A172 (cell line): ENCODE data around the gene FBXW5. TPM values are rescaled to one million over a fixed set of nuclear protein-coding genes. Genes with fewer than 3 reads are reported as not detected.

Experiments
- DNase-seq: peaks from one replicate; pipeline ENCODE4 v3.0.0-alpha.2; 2015; ENCODE audit warnings: low spot score
- total RNA-seq: library from RNA; depleted of rRNA; stranded (reverse); fragments of >200 nt; shearing (Covaris generic); gene quantifications from 2 replicates; pipeline ENCODE4 v1.2.3, GENCODE V29; 2014; rRNA removed

FBXW5 gene
- total RNA-seq: 379 and 400 TPM in 2 replicates

DNA sequence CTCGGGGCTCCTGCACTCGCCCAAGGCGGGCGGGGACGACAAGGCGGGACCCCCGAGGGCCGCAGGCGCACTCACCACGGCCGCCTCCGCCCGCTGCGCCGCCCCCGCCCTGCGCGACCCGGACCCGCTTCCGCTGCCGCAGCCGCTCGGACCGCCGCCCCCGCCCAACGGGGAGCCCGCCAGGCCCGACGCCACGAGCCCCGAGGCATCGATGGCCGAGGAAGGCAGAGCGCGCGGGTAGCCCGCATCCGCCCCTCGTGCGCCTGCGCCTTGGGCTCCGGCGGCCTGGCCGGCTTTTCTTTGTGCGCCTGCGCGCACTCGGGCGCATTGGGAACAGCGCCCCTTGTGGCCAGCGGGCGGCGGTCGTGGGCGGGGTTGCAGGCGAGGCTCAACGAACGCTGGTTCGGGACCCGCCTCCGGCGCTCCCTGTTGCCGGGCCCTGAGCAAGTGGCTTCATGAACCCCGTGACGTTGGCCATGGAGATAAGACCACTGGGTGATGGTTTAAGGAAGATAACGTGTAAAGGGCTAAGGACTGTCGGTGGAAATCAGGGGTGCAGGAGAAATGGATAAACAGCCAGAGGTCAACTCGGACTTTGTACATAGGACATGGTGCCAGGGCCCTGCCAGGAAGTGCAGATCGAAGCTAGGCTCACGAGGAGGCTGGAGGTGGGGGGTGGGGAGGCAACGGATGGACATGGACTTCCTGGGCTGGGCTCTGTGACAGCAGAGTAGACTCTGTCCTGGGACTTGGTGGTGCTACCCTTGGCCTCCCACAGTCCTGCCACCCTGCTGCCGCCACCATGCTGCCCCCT, at the start of gene FBXW5, which contains the start of gene C8G:
TSS of gene FBXW5 (minus strand) at position 220 of the 814 bp plus-strand sequence. CDS start 655 bp downstream, outside the sequence.
TSS of gene C8G (plus strand) at position 725 of the 814 bp plus-strand sequence. CDS start at position 803, 78 bp downstream.
- peak; percentile 90 for DNase-seq

DNA sequence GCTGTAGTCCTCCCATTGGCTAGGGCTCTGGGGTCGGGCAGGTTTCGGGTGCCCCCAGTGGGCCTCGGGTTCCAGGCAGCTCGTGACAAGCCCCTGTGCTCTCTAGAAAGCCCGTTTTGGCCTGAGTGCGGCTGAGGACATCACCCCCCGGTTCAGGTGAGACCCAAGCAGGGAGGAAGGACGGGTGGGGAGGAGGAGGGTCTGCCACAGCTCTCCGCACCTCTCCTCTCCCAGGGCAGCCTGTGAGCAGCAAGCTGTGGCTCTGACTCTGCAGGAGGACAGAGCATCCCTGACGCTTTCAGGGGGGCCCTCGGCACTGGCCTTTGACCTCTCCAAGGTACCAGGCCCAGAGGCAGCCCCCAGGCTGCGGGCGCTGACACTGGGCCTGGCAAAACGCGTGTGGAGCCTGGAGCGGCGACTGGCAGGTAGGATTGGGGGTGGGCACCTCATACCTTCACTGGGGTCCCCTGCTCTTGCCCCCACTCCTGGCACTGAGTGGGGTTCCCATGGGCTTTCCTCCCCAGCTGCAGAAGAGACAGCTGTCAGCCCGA, 48.4 kb upstream of the FBXW5 start:
- no peak for DNase-seq

DNA sequence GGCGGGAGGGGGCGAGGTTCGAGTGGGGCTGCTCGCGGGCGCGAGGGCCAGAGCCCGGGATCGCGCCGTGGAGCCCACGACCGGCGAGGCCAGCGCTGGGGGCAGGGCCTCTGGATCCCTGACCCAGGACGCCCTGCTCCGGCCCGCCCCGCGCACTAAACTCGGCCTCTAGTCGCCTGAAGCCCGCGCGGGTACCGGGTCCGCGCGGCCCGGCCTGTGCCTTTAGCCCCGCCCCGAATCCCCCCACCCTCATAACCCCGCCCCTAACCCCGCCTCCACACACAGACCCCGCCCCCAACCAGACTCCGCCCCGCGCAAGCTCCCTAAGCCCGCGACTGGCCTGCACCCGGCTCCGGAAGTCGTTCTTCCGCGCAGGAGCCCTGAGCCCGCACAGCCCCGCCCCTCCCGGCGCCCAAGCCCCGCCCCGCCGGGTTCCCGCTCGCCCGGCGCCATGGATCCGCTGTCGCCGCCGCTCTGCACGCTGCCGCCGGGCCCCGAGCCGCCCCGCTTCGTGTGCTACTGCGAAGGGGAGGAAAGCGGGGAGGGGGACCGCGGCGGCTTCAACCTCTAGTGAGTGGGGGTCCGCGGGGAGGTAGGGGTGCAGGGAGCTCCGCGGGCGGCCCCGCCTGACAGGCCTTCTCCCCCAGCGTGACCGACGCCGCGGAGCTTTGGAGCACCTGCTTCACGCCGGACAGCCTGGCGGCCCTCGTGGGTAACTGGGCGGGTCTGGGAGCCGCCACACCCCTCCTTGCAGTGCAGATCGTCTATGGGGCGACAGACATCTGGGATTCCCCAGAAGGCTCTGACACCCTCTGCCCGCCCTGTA, 47.7 kb upstream of the FBXW5 start, which contains the start of gene PAXX:
TSS of gene PAXX (plus strand) at position 430 of the 826 bp plus-strand sequence. CDS start at position 452, 22 bp downstream.
- DNase-seq: peak; percentile 90

DNA sequence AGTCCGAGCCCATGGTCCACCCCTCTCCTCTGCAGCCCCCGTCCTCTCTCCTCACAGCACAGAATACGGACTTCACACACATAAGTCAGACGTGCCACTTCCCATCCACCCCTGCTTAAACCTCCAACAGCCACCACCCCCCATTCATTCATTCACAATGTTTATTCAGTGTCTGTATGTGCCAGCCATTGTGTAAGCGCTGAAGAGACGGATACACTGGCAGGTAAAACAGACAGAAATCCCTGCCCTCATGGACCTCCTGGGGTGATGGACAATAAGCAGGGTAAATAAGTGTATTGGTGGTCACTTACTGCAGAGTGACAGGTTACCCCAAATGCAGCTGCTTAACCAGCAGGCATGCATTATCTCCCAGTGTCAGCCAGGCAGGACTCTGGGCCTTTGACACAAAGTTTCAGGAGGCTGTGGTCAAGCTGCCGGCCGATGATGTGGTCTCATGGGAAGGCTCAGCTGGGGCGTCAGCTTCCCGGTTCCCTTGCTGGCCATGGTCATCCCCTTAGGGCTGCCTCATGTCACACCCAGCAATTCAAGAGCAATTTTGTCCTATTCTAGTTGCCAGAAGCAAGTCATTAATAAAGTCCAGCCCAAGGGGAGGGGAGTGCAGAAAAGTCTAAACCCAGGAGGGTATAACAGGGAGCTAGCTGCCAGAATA, 45.8 kb upstream of the FBXW5 start:
- DNase-seq: no peak

DNA sequence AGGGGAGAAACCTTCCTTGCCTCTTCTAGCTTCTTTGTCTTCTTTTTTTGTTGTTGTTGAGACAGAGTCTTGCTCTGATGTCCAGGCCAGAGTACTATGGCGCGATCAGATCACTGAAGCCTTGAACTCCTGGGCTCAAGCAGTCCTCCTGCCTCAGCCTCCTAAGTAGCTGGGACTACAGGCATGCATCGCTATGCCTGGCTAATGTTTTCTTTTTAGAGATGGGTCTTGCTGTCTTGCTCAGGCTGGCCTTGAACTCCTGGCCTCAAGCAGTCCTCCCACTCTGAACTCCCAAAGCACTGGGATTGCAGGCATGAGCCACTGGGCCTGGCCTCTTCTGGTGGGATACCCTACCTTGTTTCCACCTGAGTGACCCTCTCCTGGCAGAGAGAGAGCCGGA, 44.3 kb upstream of the FBXW5 start:
- no peak for DNase-seq

DNA sequence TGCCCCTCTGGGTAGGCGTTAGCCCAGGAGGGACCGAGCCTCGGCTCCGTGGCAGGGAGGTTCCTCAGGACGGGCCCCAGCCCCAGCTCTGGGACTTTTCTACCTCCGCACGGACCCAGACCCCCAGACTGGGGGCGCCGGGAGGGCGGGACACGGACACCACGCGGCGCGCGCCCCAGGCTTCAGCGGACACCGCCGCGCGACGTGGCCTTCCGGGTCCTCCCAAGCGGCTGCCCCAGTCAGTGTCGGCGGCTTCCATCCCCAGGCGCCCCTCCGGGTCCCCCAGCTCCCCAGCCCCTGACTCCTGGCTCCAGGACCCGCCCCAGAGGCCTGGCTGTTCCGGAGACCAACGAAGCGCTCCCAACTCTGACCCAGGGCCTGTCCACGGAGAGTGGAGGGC, 41.3 kb upstream of the FBXW5 start:
- no peak for DNase-seq

DNA sequence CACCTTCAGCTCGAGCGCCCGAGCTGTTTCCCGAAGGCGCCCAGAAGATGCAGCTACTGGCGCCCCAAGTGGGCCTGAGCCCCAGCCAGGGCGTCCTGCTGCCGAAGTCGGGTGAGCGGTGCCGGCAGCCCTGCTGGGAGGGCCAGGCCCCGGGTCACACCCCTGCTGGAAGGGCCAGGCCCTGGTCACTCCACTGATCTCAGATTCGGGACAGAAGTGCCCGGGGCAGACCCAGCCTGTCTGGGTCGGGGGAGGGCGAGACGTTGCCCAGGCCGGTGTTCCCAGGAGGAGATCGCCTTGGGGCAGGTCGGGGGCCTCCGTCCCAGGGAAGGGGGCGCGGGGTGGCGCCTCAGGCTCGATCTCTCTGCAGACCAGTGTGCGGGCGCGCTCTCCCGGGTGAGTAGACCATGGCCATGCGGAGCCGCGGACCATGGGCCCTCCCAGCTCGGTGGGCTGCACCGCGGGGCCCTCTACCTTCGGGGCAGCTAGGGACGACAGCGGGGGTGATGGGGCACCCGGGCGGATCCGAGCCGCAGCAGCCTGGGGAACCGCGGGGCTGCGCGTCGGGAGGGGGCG, 40.6 kb upstream of the FBXW5 start:
- no peak for DNase-seq

GRCh38 chr9:136984464-136985026, 40.0 kb upstream of the FBXW5 start:
- no peak for DNase-seq

GRCh38 chr9:136983656-136984314, 39.2 kb upstream of the FBXW5 start:
- no peak for DNase-seq

DNA sequence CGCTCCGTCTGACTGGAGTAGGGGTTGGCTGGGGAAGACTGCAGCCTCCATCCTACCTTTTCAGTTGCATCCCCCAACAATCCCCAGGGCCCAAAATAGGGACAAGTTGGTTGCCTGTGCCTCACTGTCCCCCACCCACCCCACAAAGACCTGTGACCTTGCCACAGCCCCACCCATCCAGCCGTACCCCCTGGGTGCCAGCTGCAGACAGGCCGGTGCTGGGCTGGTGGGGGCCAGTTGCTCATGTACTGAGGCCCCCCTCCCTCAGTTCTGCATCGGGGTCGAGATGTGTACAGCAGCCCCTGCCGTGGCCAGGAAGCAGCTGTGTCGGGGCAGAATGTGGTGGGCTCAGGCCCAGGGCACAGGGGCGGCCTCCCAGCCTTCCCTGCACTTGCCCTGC, 38.6 kb upstream of the FBXW5 start:
- DNase-seq: no peak

DNA sequence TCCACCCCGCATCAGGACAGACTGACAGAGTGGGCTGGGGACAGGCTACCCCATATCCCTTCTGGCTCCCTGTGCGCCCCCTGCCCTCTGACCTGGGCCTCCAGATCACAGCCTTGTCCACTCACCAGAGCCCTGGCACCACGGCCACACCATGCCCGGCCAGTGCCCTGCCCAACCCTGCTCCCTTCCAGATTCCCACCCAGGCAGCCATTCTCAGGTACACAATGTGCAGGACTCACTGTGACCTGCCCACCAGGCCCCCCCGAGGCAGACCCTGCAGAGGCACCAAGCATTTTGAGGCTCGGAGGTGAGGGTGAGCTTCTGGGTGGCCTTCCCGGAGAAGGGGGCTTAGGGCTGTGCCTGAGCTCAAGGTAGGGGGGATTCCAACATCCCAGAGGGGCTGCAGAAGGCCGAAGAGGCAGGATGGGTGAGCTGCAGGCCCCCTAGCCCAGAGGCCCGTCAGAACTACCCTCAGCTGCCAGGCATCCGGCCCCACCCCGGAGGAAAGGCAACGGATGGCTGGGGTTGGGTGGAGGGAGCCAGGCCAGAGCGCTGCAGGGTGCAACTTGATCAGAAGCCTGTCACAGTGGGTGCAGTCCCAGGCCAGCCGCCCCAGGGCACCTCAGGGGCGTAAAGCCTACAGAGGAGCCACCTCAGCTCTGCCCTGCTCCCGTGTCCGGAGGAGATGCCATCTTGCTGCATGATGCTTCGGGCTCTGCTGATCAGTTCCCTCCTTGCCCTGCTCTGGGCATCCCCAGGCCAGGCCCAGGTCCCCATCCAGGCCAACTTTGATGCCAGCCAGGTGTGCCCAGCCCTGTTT, 37.9 kb upstream of the FBXW5 start, which contains the start of gene LCNL1:
TSS of gene LCNL1 (plus strand) at position 762 of the 820 bp plus-strand sequence. CDS start 594 bp downstream, outside the sequence.
- DNase-seq: no peak

GRCh38 chr9:136981588-136982231, 37.2 kb upstream of the FBXW5 start:
- DNase-seq: peak; percentile 70

- no peak for DNase-seq
Measured at GRCh38 chr9:136980669-136981478, 36.3 kb upstream of the FBXW5 start.

DNA sequence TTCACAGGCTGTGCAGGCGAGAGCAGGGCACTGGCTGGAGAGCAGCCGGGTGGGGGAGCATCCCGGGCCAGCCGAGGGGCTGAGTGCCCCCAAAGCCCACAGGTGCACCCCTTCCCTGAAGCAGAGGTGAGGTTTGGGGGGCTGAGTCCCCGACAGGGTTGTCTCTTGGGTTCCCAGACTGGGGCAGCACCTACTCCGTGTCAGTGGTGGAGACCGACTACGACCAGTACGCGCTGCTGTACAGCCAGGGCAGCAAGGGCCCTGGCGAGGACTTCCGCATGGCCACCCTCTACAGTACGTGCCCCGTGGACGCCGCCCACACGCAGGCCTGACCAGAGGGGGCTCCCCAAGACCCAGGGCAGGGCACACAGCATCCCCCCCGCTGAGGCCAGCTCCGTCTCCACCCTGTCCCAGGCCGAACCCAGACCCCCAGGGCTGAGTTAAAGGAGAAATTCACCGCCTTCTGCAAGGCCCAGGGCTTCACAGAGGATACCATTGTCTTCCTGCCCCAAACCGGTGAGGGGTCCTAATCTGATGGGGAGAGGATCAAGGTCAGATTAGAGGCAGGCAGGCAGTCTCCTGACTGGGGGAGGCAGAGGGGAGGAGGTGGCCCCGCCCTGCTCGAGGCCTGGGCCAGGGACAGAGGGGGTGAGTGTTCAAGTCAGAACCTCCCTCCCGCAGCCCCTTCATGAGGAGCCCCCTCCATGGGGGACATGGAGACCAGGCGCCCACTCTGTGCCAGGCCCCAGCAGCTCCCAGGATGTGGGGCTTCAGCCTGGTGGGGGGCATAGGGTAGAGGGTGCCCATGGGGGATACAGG, 35.4 kb upstream of the FBXW5 start:
- no peak for DNase-seq

DNA sequence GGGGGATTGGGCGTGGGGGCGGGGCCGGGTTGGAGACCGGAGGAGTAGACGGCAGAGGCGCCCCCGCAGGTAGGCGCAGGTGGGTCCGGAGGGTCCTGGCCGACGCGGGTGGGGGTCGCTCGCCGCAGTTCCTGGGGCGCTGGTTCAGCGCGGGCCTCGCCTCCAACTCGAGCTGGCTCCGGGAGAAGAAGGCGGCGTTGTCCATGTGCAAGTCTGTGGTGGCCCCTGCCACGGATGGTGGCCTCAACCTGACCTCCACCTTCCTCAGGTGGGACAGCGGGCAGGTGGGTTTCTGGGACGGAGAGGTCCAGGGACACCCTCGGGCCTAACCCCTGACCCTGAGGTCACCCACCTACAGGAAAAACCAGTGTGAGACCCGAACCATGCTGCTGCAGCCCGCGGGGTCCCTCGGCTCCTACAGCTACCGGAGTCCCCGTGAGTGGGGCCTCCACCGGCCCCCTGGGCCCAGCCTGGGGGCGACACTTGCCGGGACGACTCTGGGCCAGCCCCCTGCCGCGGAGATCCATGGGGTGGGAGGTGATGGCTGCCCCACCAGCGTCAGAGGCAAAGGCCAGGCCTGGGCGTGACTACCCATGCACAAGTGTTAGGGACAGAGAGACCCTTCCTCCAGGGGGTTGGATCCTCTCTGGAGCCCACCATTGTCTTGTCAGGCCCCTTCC, 34.5 kb upstream of the FBXW5 start:
- DNase-seq: no peak

DNA sequence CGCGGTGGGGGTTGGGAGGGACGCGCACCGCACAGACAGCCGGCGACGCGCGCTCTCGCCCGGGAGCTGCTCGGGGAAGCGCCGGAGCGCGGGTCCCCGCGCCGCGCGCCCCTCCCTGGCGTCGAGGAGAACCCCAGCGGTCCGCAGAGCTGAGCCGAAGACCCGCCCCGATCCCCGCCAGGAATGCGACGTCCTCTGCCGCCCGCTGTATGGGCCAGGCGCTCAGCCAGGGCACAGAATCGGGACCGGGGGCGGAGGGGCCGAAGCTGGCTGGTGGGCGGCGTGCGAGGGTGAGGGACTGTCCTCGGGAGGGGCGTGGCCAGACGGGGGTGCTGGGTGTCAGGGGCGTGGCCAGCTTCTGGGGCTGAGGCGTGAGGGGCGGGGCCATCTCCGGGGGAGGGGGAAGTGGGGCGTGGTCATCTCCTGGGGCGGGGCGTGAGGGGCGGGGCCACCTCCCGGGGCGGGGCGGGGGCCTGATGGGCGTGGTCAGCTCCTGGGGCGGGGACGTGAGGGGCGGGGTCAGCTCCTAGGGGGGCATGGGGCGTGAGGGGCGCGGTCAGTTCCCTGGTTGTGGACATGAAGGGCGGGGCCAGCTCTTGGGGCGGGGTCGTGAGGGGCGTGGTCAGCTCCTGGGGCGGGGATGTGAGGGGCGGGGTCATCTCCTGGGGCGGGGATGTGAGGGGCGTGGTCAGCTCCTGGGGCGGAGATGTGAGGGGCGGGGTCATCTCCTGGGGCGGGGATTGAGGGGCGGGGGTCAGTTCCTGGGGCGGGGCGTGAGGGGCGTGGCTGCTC, 33.7 kb upstream of the FBXW5 start:
- no peak for DNase-seq
